ENCODE results near the gene MRPL24. TPM values are rescaled to one million over a fixed set of nuclear protein-coding genes. Genes with fewer than 3 reads are reported as not detected.
A peak's percentile ranks its signal among the peaks of the same experiment; 100 is the strongest.

Gene MRPL24
- total and polyA plus RNA-seq, 2 of the 13 experiments (the other 11 are each of a cell fraction or from before 2014, with no cell fraction given) = 38.1 to 42.9 TPM

DNA sequence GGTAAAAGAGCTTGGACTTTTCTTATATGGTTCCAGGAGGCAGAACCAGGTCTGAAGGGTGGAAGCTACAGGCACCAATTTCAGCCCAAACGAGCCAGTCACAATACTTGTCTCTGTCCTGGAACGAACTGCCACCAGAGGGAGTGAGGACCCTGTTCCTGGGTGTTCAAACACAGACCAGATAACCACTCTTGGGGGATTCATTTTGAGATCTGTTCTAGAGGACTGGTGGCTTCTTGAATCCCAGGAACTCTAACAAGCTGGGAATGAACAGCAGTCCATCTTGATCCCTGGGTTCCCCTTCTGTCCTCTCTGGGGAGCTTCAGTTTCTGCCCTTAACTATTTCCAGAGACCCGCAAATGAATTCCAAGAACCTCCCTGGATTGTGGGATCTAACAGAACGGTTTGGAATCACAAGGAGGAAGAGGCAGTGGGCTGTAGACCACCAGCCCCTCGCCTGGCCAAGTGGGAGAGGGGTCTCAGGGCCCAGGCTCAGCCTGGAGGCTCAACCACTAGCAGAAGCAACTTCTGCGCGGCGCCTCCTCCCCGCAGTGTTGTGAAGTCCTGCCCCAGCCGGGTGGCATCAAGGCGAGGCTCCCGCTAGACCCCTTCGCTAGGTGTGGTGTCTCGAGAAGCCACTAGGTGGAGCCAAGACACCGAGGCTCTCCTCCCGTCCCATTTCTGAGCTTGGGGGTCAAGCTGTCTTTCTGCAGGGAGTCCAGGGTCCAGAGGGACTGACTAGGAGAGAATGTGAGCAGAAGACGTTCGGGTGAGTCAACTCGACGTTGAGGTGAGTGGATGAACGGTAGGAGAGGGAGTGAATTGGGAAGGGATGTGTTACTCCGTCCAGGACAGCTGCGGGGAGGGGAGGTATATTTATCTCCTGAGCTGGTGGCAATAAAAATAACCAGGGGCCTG is 51.6 kb downstream of the MRPL24 start (continued):
- TF ChIP-seq, protein P1, sequence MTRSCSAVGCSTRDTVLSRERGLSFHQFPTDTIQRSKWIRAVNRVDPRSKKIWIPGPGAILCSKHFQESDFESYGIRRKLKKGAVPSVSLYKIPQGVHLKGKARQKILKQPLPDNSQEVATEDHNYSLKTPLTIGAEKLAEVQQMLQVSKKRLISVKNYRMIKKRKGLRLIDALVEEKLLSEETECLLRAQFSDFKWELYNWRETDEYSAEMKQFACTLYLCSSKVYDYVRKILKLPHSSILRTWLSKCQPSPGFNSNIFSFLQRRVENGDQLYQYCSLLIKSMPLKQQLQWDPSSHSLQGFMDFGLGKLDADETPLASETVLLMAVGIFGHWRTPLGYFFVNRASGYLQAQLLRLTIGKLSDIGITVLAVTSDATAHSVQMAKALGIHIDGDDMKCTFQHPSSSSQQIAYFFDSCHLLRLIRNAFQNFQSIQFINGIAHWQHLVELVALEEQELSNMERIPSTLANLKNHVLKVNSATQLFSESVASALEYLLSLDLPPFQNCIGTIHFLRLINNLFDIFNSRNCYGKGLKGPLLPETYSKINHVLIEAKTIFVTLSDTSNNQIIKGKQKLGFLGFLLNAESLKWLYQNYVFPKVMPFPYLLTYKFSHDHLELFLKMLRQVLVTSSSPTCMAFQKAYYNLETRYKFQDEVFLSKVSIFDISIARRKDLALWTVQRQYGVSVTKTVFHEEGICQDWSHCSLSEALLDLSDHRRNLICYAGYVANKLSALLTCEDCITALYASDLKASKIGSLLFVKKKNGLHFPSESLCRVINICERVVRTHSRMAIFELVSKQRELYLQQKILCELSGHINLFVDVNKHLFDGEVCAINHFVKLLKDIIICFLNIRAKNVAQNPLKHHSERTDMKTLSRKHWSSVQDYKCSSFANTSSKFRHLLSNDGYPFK (CRISPR knock-in tag; IDR thresholded peaks at IDR 0.05; ENCODE audit: borderline replicate concordance) = peak; percentile 25; the same call in 1 of the 2 replicates
- TF ChIP-seq, protein P2, sequence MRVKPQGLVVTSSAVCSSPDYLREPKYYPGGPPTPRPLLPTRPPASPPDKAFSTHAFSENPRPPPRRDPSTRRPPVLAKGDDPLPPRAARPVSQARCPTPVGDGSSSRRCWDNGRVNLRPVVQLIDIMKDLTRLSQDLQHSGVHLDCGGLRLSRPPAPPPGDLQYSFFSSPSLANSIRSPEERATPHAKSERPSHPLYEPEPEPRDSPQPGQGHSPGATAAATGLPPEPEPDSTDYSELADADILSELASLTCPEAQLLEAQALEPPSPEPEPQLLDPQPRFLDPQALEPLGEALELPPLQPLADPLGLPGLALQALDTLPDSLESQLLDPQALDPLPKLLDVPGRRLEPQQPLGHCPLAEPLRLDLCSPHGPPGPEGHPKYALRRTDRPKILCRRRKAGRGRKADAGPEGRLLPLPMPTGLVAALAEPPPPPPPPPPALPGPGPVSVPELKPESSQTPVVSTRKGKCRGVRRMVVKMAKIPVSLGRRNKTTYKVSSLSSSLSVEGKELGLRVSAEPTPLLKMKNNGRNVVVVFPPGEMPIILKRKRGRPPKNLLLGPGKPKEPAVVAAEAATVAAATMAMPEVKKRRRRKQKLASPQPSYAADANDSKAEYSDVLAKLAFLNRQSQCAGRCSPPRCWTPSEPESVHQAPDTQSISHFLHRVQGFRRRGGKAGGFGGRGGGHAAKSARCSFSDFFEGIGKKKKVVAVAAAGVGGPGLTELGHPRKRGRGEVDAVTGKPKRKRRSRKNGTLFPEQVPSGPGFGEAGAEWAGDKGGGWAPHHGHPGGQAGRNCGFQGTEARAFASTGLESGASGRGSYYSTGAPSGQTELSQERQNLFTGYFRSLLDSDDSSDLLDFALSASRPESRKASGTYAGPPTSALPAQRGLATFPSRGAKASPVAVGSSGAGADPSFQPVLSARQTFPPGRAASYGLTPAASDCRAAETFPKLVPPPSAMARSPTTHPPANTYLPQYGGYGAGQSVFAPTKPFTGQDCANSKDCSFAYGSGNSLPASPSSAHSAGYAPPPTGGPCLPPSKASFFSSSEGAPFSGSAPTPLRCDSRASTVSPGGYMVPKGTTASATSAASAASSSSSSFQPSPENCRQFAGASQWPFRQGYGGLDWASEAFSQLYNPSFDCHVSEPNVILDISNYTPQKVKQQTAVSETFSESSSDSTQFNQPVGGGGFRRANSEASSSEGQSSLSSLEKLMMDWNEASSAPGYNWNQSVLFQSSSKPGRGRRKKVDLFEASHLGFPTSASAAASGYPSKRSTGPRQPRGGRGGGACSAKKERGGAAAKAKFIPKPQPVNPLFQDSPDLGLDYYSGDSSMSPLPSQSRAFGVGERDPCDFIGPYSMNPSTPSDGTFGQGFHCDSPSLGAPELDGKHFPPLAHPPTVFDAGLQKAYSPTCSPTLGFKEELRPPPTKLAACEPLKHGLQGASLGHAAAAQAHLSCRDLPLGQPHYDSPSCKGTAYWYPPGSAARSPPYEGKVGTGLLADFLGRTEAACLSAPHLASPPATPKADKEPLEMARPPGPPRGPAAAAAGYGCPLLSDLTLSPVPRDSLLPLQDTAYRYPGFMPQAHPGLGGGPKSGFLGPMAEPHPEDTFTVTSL (CRISPR knock-in tag; IDR thresholded peaks at IDR 0.05; ENCODE audit: borderline replicate concordance) = no peak
- TF ChIP-seq, protein P3, sequence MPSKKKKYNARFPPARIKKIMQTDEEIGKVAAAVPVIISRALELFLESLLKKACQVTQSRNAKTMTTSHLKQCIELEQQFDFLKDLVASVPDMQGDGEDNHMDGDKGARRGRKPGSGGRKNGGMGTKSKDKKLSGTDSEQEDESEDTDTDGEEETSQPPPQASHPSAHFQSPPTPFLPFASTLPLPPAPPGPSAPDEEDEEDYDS (CRISPR knock-in tag; IDR thresholded peaks at IDR 0.05) = no peak; the same call in 1 of the 2 replicates
- TF ChIP-seq ZNF598 (CRISPR knock-in tag; IDR thresholded peaks at IDR 0.05; ENCODE audit: borderline replicate concordance) (no peak), ZMAT3 (CRISPR knock-in tag; conservative IDR thresholded peaks at IDR 0.05) (0 out of 2 replicates have a peak, but pooled peaks have one; percentile 28), ARNTL (CRISPR knock-in tag; IDR thresholded peaks at IDR 0.05) (no peak), ZNF780A (CRISPR knock-in tag; IDR thresholded peaks at IDR 0.05) (no peak), TBP (CRISPR knock-in tag; IDR thresholded peaks at IDR 0.05) (no peak), ZNF672 (CRISPR knock-in tag; IDR thresholded peaks at IDR 0.05) (no peak), ZNF484 (CRISPR knock-in tag; IDR thresholded peaks at IDR 0.05; ENCODE audit: borderline replicate concordance, low read depth) (no peak), FOXM1 (CRISPR knock-in tag; IDR thresholded peaks at IDR 0.05) (no peak)
- TF ChIP-seq, protein P4, sequence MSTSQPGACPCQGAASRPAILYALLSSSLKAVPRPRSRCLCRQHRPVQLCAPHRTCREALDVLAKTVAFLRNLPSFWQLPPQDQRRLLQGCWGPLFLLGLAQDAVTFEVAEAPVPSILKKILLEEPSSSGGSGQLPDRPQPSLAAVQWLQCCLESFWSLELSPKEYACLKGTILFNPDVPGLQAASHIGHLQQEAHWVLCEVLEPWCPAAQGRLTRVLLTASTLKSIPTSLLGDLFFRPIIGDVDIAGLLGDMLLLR (CRISPR knock-in tag; IDR thresholded peaks at IDR 0.05) = no peak
- TF ChIP-seq, protein P5, sequence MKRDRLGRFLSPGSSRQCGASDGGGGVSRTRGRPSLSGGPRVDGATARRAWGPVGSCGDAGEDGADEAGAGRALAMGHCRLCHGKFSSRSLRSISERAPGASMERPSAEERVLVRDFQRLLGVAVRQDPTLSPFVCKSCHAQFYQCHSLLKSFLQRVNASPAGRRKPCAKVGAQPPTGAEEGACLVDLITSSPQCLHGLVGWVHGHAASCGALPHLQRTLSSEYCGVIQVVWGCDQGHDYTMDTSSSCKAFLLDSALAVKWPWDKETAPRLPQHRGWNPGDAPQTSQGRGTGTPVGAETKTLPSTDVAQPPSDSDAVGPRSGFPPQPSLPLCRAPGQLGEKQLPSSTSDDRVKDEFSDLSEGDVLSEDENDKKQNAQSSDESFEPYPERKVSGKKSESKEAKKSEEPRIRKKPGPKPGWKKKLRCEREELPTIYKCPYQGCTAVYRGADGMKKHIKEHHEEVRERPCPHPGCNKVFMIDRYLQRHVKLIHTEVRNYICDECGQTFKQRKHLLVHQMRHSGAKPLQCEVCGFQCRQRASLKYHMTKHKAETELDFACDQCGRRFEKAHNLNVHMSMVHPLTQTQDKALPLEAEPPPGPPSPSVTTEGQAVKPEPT (CRISPR knock-in tag; IDR thresholded peaks at IDR 0.05; ENCODE audit: low read depth) = no peak
- TF ChIP-seq, protein P6, sequence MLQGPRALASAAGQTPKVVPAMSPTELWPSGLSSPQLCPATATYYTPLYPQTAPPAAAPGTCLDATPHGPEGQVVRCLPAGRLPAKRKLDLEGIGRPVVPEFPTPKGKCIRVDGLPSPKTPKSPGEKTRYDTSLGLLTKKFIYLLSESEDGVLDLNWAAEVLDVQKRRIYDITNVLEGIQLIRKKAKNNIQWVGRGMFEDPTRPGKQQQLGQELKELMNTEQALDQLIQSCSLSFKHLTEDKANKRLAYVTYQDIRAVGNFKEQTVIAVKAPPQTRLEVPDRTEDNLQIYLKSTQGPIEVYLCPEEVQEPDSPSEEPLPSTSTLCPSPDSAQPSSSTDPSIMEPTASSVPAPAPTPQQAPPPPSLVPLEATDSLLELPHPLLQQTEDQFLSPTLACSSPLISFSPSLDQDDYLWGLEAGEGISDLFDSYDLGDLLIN (CRISPR knock-in tag; IDR thresholded peaks at IDR 0.05; ENCODE audit: borderline replicate concordance) = no peak

Data from HepG2 (cell line).